GM12875 (cell line): ENCODE results near the gene PERCC1.

Experiments
- H3K4me3 ChIP-seq: one replicate; pipeline ENCODE4 v1.5.1; 2011; ENCODE audit warnings: low read depth, low read length, control low read depth
- CTCF ChIP-seq: IDR thresholded peaks from 2 replicates; pipeline ENCODE4 v1.5.1; 2011; ENCODE audit warnings: low read depth, mild to moderate bottlenecking, control low read depth, inconsistent platforms, low read length, moderate library complexity, borderline replicate concordance; ENCODE audit not compliant: insufficient read depth

The PERCC1 gene

GRCh38 chr16:1456951-1457350 lies 26.1 kb downstream of the PERCC1 start:
- no peak for TF ChIP-seq CTCF
- H3K4me3 ChIP-seq: no peak overlapping the region

- TF ChIP-seq CTCF: no peak
- no peak overlapping the region for H3K4me3 ChIP-seq
Measured at GRCh38 chr16:1457489-1458245, 26.8 kb downstream of the PERCC1 start.

- TF ChIP-seq CTCF: no peak
- H3K4me3 ChIP-seq: no peak overlapping the region
Measured at GRCh38 chr16:1458336-1458976, 27.6 kb downstream of the PERCC1 start.

DNA sequence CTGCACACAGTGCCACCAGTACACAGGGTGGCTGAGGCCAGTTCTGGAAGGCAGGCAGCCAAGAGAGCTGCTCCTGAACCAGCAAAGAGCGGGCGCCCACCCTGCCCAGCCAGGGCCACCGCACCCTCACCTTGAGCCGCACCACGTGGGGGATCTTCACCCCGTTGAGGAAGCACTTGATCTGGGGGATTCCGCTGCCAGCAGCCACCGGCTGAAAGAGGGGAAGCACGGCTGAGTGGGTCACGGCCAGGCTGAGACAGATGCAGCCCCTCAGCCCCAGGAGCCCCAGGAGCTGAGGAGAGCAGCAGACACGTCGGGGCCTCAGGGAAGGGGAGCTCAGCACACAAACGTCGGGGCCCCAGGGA lies 28.1 kb downstream of the PERCC1 start:
- no peak for TF ChIP-seq CTCF

DNA sequence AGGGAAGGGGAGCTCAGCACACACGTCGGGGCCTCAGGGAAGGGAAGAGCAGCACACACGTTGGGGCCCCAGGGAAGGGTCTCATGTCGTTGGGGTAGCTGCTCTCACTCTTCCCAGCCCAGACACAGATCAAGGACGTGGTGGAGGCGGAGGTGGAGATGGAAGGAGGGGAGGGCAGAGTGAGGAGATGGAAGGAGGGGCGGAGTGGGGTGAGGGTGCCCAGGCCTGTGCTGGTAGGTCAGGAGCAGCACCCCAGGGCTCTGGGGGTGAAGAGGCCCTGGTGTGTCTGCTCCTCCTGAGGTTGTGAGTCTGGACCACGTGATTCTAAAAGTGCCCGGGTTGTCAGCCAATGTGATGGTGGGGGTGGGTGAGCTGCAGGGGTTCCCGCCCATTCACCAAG lies 29.1 kb downstream of the PERCC1 start:
- H3K4me3 ChIP-seq: no peak overlapping the region
- no peak for TF ChIP-seq CTCF

More for the DNA sequence above, 28.1 kb downstream of the PERCC1 start:
- H3K4me3 ChIP-seq: no peak overlapping the region

- H3K4me3 ChIP-seq: no peak overlapping the region
- TF ChIP-seq CTCF: no peak
Measured at GRCh38 chr16:1460602-1461138, 29.8 kb downstream of the PERCC1 start.

DNA sequence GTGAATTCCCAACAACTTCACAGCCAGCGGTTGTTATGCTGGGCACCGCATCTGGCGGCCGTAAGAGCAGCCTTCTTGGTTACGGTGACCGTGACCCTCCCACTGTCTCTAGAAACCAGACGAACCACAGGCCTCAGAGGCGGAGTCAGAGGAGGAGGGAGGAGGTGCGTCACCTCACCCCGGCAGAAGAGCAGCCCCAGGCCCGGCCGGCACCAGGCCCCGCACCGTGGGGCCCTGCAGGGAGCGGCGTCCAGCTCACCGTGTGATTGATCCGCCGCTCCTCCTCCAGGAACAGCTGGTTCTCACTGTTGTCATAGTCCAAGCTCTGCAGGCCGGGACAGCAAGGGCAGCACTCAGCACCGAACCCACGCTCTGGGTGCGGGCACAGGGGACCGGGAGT lies 30.3 kb downstream of the PERCC1 start:
- no peak for TF ChIP-seq CTCF

More for the DNA sequence above, 30.3 kb downstream of the PERCC1 start:
- no peak overlapping the region for H3K4me3 ChIP-seq
